Activated T-cell treated with anti-CD3 and anti-CD28 coated beads, Interleukin-2, amount 50 U/mL, for 48 hours (primary cell): ENCODE results near the gene CACNB4.

Experiments used
- DNase-seq, 2 experiments: peaks; one replicate each; pipeline ENCODE4 v3.0.0-alpha.2; 2020

Gene CACNB4

DNA sequence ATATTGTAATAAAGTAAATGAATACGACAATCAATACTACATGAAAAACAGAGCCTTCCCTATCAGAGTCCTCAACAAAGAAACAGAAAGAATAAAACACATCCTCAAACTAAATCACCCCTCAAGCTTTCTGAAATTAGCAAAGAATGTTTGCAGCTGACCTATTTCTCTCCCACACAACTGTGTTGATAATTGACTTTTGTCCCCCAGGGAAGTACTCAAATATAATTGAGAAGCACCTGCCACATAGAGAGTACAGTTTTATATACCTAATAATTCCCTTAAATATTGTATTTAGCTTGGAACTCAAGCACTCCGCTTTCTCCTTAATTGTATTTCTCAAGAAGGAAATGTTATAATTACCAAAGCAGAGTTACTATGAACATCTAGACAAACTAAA lies 12.6 kb downstream of the CACNB4 start:
- no peak for DNase-seq

DNA sequence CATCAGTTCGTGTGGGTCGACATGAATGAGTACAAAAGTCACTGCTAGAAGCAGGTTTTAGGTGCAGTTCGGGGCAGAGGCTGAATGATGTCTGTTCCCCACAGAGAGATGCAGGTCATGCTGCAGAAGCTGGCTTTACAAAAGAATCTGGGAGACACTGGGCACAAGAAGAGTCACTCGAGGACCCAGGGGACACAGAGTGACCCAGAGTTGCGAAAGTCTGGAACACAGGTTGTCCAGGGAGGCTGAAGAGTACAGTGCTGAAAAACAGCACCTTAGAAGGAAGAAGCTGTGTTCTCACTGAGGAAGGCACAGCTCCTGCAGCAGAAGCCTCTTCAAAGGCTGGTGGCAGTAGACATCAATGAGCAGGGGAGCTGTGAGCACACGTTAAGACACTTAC lies 14.8 kb downstream of the CACNB4 start:
- no peak for DNase-seq

DNA sequence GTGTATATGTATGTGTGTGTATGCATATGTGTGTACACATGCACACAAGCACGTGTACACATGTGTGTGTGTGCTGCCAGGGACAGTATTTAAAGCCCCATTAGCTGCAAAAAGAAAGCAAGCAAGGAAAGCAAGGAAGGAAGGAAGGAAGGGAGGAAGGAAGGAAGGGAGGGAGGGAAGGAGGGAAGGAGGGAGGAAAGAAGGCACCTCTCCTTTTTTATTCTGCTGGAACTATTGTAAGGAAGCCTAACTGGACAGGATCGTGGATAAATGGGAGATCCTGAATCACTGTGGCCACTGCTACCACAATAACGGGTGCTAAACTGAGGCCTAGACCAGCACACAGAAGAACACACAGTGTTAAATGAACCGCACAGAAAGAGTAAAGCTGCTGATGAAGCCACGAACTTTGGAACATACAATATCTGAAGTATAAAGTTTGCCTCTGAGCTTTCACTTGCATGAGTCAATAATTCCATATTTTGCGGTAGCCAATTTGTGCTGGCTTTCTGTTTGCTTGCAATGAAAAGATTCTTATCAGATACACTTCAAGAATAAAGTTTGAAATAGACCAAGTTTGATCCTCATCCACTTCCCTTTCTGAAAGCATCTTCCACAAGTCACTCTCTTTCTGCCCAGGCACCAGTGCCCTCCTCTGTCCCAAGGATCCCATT lies 15.5 kb downstream of the CACNB4 start:
- DNase-seq = no peak

DNA sequence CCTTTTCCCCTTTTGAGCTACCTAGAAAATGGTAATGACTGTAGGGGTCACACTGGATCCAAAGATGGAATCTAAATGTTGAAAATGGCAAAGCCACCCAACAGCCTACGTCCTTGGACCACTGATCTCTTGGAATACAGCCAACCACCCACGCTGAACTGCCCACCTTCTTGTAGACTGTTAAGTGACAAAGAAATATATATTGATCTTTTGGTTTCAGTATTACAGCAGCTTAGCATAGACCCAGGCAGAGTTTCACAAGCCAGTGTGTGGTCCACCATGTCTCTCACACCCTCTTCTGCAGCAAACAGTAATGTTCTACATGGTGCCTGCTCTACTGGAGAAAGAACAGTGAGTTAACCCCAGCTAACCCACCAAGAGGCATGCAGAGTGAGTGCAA lies 20.2 kb downstream of the CACNB4 start:
- DNase-seq = no peak

DNA sequence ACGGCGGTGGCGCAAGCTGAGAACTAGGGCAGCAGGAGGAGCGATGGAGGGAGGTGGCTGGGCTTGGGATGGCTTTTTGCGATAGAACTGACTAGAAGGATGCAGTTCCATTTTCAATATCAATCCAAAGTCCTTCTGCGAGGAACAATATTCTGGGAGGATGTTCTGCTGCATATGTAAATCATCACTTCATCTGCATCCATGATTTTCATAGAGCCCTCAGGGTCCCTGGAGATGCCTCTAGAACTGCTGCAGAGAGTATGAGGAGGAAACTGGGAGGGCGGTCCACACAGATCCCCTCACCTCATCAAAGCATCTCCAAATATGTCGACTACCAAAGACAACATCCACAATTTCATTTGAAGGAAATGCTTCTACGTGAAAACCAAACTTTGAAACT lies 20.8 kb downstream of the CACNB4 start:
- DNase-seq = no peak

DNA sequence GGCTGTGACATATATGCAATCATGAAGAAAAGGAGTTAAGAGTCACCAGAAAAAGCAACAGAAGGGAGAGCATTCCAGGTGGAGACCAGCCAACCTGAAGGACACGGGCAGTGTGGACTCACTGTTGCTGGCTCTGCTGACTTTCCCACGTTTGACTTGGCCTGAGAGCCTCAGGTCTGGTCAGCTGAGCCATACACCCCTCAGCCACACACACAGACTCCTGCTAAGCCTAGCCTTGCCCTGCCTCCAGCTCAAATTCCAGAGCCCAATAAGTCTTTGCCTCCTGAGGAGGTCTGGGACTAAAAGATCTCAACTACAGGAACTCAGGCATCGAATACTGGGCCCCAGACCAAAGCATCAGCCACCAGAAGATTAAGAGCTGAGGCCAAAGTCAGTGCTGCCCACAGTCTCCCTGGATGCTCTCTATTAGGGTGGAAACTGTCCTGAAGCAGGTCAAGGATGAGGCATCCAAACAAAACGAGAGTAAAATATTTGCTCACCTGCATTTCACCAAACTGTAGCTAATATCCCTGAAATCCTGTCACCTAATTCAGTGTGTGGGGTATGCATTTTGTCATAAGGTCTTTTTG lies 23.3 kb downstream of the CACNB4 start:
- no peak for DNase-seq

DNA sequence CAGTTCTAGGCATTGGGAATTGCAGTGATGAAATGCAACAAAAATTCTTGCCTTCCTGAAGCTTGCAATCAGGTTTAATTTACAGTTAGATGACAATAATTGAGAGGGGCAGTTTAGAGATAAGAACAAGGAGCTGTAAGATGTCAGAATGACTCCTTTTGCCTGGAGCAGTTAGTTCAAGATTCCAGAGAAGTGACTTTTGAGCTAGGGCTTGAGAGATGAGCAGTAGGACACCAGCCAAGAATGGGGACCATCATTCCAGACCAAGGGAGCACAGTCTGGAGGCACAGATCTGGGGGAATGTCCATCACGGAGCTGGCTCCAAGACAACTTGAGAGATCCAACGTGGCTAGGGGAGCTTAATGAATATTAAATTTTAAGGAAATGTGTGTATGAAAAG lies 26.8 kb downstream of the CACNB4 start:
- no peak for DNase-seq

DNA sequence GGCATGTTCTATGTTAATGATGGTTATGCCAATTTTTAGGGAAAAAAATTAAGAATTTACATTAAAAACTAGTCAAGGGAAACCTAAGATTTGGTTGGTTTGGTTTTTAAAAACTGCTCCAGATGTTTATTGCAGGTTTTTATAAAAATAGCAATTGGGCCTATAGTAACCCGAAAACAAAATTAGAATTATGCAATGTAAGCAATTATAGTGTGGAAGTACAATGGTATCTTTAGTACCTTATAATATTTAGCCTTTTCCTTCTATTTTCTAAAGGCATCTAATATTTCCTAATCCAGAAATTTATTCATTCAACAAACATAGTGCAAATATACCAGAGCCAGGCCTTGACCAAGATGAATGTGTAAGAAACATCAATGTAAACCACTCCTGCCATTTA lies 27.3 kb downstream of the CACNB4 start:
- DNase-seq = no peak

DNA sequence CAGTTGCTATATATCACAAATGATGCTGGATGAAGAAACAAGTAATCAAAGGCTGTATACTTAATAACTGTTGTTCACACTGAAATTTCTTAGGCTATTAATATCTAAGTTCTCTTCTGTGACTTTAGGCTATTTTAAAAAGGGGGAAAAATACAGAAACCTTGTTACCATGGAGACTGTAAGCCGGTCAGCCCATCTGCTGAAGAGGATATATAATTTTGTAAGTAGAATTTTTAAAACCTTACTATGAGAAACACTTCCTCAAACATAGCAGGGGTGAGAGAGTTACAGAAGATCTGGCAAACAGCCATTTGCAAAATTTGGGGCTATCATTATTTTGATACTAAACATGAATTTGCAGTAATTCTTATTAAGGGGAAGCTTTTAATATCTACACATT lies 27.8 kb downstream of the CACNB4 start:
- no peak for DNase-seq

DNA sequence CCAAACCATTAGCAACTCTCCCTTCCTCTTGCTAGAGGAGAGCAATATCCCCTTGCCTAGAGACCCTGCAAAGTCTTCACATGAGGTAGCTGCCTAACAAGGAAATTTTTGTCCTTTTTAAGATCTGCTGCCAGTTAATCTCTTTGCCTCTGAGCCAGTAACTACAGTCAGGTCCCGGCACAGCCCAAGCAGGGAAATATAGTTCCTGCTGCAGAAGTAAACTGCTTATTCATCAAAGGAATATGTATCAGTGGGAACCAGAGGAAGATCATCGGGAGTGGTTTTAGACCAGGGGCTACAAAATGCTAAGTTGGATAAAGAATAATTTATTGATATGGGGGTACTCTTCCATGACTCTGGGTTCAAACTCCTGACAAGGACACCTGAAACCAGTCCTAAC lies 30.6 kb downstream of the CACNB4 start:
- no peak for DNase-seq

DNA sequence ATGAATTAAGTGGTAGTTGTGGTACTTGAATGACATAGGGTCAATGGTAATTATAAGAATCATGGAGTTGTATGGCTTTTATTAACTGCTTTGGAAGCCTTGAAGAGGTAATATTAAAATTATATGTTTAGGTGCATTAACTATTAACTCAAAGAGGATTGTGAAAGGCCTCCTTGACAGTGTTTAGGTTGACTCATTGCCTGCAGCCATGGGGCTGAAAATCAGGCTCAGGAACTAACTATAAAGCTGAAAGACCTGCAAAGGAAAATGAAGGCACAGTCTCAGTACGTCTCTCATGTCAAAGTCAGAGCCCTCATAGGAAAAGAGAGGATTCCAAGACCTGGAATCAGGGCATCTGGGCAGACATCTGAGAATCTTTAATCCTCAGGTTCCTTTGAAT lies 31.0 kb downstream of the CACNB4 start:
- DNase-seq = no peak

DNA sequence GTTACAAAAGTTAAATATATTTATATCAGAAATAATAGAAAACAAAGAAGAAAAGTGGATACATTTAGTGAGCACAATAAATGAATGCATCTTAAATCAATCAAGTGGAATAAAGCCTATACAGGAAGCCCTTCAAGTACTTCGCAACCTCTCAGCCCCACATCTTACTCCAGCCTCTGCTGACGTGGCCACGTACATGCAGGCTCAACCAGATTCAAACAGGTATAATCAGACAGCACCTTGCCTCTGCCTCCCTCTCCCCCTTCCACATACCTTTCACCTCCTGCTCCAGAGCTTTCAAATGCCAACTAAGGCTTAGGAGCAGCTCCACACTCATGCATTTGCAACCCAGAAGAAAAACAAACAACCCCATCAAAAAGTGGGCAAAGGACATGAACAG lies 32.9 kb downstream of the CACNB4 start:
- DNase-seq = no peak

DNA sequence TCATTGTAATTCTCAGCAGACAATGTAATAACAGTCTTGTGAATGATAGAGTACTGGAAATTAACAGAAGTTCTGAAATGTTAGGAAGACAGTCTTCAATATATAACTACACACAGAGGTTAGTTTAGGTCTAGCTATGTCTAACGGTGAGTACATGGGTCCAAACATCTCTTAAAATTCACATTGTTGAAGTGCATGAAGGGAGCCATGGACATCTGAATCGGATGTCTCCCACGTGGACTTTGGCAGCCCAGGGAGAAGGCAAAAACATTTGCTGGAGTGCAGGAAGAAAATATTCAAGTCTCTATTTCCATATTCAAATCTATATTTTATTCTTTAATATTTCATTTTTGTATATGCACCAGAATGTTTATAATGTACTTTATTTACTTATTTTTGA lies 34.8 kb downstream of the CACNB4 start:
- DNase-seq = no peak

DNA sequence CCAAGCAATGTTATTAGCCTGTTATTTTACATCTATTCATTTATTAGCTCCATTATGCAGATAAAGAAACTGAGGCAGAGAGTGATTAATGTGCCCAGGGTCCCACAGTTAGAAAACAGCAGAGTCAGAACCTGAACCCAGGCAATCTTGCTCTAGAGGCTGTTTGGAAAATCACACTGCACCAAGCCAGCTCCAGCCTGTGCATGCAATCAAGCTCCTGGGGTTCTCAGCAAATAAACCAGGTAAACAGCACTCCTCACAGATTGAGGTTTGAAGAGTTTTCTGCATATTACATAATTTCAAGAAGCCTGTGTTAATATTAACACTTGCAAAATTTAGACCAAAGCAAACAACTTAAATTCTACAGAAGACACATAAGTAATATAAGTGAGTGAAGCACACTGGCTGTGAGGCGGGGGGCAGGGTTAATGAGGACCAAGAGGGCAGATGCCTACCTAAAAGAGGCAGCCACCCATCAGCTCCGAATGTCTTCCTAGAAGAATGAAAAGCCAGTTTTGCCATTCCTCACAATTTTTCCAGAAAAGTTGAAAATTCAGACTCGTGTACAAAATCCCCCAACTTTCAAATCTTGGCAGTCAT lies 35.4 kb downstream of the CACNB4 start:
- DNase-seq = no peak

DNA sequence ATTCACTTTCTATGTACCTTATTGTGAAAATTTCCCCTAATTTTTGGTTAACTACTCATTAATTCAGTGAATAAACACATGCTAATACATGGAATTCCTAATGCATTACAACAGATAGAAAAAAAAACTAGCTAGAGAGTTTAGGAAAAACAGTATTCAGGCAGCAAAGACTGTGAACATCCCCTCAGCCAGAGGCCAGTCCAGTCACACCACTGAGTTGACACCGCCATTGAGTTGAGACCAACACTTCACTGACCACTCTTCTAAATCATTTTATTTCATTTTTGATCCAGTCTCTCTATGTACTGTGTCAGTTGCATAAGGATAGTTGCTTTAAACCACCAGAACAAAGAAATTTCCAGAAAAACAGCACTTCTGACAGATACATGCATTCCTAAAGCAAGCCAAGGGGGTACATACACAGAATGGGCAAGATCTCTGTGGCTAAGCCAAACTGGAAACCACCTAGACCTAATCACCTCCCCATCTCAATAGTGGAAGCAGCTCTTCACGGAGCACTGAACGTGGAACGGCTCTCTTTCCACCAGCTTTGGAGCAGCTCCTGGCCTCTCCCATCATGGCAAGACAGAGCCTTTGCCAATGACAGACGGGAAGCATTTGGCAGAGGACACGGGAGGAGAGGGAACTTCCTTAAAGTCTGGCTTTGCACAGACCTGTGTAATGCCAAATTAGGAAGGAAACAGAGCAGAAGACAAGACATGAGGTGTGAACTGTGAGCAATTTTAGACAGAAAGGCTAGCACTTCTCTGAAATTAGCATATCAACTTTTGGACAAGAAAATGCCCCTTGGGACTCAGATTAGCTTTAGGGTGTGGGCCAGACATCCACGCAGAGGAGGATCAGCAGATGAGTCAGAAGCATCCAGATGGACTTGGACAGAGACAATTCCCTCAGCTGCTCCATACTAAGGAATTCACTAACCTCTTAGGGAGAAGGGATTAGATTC lies 36.4 kb downstream of the CACNB4 start:
- DNase-seq = no peak

DNA sequence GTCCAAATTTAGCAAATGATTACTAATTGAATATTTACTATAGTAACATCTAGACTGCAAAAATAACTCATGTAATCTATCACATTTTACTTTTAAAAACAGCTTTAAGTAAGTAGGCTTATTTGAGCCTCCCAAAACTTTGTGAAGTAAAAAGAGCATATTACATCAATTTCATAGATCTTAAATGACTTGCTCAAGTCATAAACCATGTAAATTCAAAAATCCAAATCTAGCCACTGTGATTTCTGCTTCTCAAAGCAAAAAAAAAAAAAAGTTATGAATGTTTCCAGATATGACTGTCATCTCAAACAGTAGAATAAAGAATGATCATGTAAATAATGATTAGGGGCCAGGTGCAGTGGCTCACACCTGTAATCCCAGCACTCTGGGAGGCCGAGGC lies 37.5 kb downstream of the CACNB4 start:
- DNase-seq = no peak

DNA sequence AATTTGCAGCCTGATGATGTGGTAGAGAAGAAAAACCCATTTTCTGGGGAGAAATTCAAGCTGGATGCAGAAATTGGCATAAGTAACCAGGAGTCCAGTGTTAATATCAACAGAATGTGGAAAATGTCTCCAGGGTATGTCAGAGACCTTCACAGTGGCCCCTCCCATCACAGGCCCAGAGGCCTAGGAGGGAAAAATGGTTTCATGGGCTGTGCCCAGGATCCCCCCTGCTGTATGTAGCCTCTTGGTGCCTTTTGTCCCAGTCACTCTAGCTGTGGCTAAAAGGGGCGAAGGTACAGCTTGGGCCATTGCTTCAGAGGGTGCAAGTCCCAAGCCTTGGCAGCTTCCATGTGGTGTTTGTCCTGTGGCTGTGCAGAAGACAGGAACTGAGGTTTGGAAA lies 40.2 kb downstream of the CACNB4 start:
- DNase-seq = no peak

DNA sequence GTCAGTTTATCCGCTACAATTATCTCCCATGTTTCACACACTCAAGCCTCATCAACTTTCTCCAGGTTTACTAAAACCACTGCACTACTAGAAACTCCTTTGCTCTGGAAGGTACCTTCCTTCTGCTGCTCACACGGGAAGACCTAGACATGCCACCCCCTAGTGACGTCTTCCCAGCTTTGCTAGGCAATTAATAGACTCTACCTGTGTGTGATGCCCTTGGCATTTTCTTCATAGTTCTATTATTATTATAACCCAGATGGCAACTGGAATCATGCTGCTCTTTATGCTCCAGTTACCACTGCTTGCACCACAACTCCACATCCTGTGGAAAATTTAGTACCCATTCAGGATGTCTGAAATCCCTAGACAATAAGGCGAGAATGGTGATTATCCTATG lies 42.4 kb downstream of the CACNB4 start:
- no peak for DNase-seq

DNA sequence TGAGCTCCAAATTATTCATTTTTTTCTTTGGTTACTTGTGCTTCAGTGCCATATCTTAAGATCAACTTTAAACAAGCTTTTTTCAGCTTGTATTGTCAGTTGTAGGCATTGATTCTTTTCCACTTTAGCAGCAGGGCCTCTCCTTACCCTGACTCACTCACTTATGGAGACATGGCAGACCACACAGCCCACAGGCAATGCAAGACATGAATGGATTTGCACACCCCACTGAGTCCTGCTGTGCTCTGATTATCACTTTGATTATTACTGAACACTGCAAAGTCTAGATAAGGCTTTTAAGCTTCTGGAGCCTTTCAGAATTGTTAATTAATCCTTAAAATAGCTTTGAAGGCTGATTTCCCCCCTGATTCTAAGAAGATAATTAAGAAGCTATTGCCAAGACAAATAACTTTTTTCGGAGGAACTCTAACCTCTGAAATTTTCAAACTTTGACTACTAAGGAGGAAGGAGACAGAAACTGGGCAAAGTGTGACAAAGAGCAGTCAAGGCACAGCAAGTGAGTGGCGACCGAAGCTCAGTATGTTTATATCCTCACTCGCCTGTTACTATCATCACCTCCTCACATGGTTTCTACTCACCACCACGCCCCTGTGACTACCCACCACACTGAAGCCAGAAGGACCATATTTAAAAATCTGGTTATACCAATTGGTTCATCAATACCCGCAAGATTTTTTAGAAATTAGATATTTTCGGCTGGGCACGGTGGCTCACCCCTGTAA lies 43.3 kb downstream of the CACNB4 start:
- no peak for DNase-seq

DNA sequence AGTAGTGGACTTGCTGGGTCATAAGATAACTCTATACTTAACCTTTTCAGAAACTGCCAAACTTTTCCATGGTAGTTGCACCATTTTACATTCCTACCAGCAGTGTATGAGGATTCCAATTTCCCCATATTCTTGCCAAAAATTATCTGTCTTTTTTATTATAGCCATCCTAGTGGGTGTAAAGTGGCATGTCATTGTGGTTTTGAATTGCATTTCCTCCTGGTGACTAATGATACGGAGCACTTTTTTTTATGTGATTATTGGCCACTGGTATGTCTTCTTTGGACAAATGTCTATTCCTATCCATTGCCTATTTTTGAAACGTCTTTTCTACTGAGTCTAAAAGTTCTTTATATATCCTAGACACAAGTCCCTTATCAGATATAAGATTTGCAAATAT lies 44.3 kb downstream of the CACNB4 start:
- no peak for DNase-seq

DNA sequence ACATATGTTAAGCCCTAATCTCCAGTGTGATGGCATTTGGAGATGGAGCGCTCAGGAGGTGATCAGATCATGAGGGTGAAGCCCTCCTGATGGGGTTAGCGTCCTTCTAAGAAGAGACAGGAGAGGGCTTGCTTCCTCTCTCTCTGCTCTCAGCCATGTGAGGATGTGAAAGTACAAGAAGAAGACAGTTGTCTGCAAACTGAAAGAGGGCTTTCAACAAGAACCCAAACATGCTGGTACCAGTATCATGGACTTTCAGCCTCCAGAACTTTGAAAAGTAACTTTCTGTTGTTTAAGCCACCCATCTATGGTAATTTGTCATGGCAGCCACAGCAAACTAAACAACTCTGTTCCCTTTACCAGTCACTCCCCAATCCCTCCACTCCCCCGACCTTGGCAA lies 47.4 kb downstream of the CACNB4 start:
- no peak for DNase-seq

DNA sequence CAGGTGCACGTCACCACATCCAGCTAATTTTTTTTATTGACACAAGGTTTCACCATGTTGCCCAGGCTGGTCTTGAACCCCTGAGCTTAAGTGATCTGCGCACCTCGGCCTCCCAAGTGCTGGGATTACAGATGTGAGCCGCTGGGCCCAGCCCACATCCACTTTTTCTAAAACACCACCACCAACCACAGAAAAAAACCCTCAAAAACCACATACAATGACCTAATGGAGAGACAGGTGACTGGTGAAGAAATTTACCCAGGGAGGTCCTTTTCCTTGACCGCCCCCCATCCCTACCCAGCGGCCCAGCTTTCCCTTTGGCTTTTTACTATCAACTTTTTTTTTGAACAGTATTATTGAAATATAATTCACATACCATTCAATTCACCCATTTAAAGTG lies 47.9 kb downstream of the CACNB4 start:
- no peak for DNase-seq

DNA sequence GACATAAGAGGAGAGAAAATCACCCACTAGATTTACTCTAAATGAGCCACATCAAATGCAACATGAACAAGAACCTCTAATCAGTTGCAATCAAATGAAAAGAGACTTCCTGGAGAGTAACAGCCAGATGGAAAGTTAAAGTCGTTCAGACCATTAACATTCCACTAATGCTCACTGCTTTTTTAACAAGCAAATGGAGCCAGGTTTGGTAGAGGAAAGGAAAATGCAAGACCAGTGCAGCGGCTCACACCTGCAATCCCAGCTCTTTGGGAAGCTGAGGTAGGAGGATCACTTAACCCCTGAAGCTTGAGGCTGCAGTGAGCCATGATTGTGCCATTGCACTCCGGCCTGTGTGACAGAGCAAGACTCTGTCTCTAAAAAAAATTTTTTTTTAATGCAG lies 48.5 kb downstream of the CACNB4 start:
- no peak for DNase-seq
